Muscle of back (tissue), 11 donors: ENCODE data around the gene FRMD4A. TPM values are rescaled to one million over a fixed set of nuclear protein-coding genes. Genes with fewer than 3 reads are reported as not detected.
"Not testable (repeated sequence)": the region's sequence is repeated elsewhere in the genome, so short reads cannot be mapped to it uniquely, and the experiment has no call there.

ENCODE experiments used
- DNase-seq, 3 donors: peaks; one replicate each; pipeline versions ENCODE4 v3.0.0 to v3.0.0-alpha.2; 2013
- polyA plus RNA-seq, 10 donors: library from polyadenylated mRNA; unstranded; fragments of 120-200 nt; gene quantifications; one replicate each; pipeline ENCODE4 v1.2.1, GENCODE V29; 2013; ENCODE audit not compliant: insufficient read length in 10 of 10

FRMD4A gene
- polyA plus RNA-seq, 10 donors: 35.0 to 51.7 (median 38.3) TPM

DNA sequence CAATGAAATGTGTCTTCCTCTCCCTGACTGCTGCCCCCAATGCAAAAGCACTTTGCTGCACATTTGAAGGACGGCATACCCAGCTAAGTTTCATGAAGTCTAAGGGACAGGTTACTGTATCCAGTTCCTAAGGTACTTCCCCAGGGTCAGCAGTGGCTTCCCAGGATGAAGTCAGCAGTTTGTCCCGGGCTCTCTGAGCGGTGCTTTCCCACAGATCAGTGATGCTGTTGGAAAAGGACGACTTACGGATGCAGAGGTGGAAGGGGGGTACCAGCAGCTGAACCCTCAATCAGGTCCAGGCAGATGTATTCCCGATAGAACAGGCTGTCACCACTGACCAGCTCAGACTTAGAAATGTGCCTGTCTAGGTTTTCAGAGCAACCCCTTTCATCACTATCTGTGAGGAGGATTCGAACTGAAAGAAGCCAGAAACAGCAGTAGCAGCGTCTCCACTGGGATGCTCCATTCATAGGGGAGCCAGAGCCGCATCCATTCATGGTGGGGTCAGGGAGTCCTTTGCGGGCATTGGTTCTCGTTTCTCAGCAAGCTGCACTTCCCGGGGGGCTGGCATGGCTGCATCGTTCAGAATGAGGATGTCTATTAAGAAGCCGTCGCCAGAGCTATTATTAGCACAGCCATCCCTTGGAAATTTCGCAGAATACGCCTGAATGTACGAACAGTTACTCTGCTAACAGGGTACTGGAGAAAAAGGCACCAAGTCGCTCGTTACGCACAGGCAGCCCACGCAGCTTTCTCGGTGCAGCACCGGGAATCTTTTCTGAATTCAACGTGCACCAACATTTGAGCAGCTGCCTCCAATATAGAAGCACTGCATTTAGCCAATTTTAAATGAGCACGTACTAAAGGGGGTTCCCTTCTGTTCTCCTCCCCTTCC, 440.2 kb downstream of the FRMD4A start:
- peak in 2 of 3 donors; percentile 67 to 82 for DNase-seq

DNA sequence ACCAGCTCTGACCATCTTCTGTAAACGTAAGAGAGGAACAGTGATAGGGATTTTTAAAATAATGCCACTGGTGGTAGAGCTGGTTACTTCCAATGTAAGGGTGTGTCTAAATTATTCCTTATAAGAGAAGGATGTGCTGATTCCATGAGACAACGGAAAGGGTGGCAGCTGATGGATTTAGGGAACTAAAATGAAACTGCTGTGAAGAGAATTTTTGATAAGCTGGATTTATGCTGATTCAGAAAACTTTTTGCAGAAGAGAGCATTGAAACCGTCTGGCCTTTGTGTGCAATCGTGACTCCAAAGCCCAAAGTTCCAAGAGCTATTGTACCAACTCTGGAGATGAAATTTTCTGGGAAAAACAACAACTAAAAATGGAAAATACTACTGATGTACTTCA, 443.0 kb downstream of the FRMD4A start:
- DNase-seq: no peak

DNA sequence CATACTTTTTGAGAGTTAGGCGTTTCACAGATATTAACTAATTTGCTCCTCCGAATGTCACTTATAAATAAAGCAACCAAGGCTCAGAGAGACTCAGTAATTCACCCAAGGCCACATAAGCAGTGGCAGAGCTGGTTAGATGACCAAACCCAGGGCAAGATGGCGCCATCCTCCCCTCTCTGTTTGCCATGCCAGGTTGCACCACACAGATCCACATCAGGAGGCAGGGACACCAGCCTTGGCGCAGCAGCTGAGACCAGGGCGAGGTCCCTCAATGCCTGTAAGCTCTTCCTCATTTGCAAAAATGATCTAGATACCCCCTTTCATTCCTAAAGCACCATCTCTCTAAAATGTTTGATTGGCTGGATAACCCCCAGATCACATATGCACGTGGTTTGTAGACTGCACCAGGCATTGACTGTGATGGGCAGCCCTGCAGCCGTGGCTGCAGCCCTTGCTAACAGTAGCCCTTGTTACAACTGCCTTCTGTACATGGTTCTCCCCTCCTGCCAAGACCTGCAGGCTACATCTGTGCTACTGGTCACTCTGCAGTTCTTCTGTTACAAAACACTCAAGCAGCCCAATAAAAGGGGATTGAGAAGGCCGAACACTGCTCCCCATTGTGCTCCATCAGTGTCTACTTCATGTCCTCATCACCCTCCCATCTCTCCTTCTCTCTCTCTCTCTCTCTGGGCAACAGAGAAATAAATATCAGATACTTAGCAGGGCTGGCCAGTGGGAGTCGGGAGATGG, 445.3 kb downstream of the FRMD4A start:
- DNase-seq: no peak

DNA sequence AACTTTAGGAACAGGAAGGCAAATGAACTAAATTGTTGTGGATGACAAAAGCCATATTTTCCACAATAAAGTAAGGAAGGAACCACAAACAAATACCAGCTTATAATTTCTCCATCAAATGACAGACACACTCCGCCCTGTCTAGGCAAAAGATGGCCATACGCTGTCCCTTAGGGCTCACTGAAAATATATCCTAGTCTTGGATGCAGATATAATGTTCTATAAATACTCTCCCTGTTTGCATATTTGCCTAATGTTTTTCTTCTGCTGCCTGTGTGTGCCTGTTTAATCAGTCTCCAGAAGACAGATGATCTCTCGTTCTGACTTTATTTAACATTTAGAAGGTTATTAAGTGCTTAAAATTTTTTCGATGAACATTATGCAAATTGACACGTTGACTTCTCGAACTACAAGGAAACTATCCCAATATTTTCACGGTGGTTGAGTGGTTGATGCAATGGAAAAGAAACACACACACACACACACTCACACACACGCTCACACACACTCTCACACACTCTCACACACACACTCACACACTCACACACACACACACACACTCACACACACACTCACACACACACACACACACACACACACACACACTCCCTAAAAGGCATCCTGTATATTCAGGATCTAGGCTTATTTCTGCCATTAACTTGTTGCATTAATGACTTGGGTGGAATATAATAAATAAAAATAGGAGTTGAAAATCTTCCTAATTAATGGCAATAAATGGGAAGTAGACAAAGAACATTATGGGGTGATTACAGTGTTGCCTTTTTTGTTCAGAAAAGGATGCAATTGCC, 446.9 kb downstream of the FRMD4A start:
- peak in 1 of 3 donors; percentile 58 for DNase-seq

- peak in 2 of 3 donors; percentile 72 to 96 for DNase-seq
These were observed 448.5 kb downstream of the FRMD4A start for GRCh38 chr10:13882119-13882711.

- no peak for DNase-seq
These were observed 450.0 kb downstream of the FRMD4A start for GRCh38 chr10:13880760-13881159.

DNA sequence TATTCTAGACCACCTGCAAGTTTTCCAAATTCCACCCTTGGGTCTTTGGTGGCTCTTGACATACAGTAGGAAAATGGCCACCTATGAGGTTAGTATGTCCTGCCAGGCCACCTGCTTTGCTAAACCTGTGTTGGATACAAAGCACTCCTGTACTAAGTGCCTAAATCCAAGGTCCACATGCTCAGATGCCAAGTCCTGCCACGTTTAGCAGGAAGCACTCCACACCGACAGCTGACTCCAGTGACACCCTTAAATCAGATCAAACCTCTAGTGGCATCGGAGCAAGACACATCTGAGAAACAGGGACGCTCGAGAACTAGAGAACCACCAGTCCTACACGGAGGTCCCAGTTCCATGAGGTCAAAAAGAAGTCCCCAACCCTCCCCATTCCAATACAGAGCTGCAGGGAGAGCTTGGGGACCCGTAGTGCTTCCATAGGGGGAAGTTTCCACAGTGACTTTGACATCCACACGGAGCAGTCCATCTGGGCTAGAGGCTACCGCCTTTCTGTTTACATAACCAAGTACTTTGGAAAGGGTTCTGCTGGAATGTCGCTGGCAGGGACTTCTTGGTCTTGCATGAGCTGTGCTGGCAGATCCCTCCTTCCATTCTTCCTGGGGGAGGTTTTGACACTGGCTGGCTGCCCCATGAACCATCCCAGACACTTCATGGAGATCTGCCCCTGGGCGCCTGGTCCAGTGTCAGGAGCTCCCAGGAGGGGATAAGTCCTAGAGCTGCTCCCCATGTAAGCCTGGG, 453.4 kb downstream of the FRMD4A start:
- DNase-seq: no peak

- DNase-seq: no peak
These were observed 457.5 kb downstream of the FRMD4A start for GRCh38 chr10:13873196-13873595.

DNA sequence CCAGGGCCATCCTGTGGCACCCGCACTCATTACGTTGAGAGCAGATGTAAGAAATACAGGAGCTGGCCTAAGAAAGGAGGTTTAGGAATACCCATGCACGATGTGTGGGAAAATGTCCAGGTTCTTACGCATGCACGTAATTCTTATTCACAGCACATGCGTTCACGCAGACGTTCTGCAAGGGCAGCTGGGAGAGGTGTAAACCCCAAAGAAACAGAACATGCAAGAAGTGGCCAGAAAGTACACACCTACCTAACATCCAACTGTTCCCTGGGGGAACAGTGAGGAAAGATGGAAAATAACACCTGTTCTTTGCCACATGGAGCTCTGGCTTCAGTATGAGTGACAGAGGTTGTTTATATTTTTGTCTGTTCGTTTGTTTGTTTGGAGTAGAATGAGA, 458.3 kb downstream of the FRMD4A start:
- no peak for DNase-seq

DNA sequence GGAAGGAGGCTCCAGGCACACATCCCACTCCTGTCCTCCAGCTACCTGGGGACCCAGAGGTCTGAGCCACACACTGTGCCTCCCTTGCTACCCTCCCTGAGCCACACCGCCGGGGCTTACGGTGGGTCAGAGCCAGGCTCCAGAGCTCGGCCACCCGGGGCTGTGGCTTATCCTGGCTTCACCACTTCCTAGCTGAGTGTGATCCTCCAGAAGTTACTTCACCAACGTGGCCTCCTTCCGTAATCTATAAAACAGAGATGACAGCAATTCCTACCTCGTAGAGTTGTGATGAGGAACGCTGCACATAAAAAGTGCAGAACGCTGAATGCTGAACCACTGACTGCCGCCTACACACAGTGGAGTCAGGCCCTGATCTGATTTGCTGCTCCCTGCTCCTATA, 458.9 kb downstream of the FRMD4A start:
- no peak for DNase-seq

GRCh38 chr10:13871011-13871410, 459.7 kb downstream of the FRMD4A start:
- no peak for DNase-seq

DNA sequence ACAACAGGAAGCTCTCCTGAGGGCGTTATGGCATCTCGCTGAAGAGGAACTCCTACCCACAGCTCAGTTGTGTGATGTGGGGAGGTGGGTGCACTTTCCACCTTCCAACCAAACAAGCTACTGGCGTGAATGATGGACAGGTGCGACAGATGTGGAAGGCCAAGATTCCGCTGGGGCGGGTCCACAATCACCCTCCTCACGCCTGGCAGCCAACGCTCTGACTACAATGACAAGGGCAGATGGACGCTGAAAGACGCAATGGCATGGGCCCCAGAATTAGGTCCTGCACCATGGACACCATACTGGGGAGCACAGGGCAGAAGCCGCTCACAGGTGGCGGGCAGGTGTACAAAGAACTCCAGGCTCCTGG, 461.4 kb downstream of the FRMD4A start:
- no peak for DNase-seq

DNA sequence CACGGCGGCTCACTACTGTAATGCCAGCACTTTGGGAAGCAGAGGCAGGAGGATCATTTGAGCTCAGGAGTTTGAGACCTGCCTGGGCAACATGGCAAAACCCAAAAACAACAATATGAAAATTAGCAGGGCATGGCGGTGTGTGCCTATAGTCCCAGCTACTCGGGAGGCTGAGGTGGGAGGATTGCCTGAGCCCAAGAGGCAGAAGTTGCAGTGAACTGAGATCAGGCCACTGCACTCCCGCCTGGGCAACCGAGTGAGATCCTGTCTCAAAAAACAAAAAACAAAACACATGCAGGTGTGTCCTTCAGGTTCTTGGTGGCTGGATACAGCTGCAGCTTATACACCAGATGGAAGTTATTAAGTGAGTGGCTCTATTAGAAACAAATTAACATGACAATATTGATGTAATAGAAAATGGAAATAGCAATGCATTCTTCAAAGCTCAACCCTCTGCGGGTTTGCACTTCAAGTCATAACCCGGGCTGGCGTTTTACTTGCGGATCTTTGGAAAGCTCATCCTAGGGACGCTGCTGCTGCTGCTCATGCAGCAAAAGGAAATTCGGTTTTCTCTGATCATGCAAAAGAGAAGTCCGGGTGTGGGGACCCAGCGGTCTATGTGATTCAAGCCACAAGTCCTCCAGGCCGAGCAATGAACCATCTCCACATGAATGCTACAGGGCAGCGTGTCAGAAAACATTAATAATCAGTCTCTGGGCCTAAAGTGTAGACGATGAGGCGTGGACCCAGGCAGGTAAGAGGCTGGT, 462.0 kb downstream of the FRMD4A start:
- DNase-seq: no peak

- no peak for DNase-seq
These were observed 462.9 kb downstream of the FRMD4A start for GRCh38 chr10:13867822-13868221.

DNA sequence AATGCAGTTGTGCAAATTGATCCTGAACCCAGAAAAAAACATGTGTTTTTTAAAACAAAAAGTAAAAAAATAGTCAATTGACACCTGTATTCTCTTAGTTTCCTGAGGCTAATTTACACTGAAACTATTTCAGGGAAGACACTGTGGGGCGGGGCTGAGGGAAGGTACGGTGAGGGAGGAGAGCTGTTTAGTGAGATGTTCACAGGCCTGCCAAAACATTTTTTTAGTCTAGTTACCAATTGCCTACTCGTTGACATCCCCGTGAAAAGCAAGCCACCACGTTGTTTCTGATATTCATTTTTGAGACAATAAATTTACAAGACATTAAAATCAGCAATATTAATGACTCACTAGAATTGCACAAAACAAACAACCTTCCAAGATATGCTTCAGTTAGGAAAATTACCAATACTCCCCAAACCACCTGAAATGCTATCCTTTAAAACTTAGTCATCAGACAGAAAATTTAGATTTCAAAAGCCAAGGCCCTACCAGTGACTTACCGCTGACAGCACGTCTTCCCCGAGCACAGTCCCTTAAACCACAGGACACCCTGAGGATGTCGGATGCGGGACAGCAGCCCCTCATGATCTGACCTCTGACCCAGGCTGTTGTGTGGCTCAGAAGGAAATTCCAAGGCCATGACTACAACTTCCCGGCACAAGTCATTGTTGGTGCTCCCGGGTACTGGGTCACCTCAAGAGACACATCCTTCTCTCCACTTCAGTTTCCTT, 464.8 kb downstream of the FRMD4A start:
- peak in 1 of 3 donors; percentile 43 for DNase-seq

DNA sequence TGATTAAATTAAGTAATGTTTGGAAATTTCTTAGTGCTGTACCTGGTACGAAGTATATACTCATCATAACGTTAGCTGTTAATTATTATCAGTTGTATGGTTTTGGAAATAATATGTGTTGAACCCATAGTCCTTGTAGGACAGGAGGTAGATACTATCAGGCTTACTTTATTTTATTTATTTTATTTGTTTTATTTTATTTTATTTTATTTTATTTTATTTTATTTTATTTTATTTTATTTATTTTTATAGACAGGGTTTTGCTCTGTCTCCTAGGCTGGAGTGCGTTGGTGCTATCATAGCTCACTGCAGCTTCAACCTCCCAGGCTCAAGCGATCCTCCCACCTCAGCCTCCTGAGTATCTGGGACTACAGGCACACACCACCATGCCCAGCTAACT, 465.5 kb downstream of the FRMD4A start:
- DNase-seq: not testable (repeated sequence)

GRCh38 chr10:13862546-13863233, 468.0 kb downstream of the FRMD4A start:
- no peak for DNase-seq

DNA sequence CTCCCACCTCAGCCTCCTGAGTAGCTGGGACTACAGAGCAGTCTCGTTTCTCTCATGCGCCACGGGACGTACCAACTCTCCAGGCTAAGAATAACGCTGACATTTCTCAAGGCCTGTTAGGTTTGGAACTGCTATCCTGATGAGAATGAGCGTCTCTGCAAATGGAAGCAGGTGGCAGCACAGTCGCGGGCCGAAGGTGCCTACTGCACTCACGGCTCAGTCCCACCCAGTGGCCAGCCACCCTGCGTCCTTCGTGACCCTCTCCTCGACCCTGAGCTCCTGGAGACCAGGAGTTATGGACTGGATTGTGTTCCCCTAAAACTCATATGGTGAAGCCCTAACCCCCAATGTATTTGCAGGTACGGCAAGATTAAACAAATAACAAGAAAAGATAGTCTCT, 469.8 kb downstream of the FRMD4A start:
- no peak for DNase-seq
